Caco-2 (cell line): ENCODE measurements around the gene ISLR. TPM values are rescaled to one million over a fixed set of nuclear protein-coding genes. Genes with fewer than 3 reads are reported as not detected.

ENCODE experiments used
- BruUV-seq: library from RNA; stranded (reverse); fragments of 400-500 nt; replicated peaks from 2 replicates; lab custom pipeline; 2021; lab: Mats Ljungman, UMichigan
- CTCF ChIA-PET: fragments of 300-600 bp; sonication (Branson Sonifier 250); formaldehyde crosslinking; loops from one replicate; lab custom pipeline; 2022; ENCODE audit warnings: antibody characterized with exemption; lab: Charles Lee
- POLR2A ChIA-PET: fragments of 300-600 bp; sonication (Branson Sonifier 250); formaldehyde crosslinking; loops from one replicate; lab custom pipeline; 2022; ENCODE audit warnings: antibody characterized with exemption; lab: Charles Lee
- DNase-seq, 2 experiments: peaks; one replicate each; pipeline versions ENCODE4 v3.0.0 to v3.0.0-alpha.2; 2020 to 2022
- H3K27me3 ChIP-seq: replicated peaks from 2 replicates; pipeline ENCODE4 v1.6.0; 2011; ENCODE audit warnings: low read length; ENCODE audit not compliant: control insufficient read depth, insufficient read depth
- H3K36me3 ChIP-seq: 2 replicates; pipeline ENCODE4 v1.5.1; 2011; ENCODE audit warnings: low read length; ENCODE audit not compliant: control insufficient read depth, insufficient read depth
- H3K4me1 ChIP-seq: fragments of 250-450 bp; sonication (Bioruptor Pico); 2 replicates; pipeline ENCODE4 v1.5.1; 2020; ENCODE audit warnings: mild to moderate bottlenecking
- H3K4me3 ChIP-seq: 2 replicates; pipeline ENCODE4 v1.5.1; 2011; ENCODE audit warnings: low read depth, mild to moderate bottlenecking, control low read depth, low read length
- H3K9me3 ChIP-seq: fragments of 250-450 bp; sonication (Bioruptor Pico); 2 replicates; pipeline ENCODE4 v1.5.1; 2020; ENCODE audit warnings: mild to moderate bottlenecking, moderate library complexity
- H3K27ac Mint-ChIP-seq: one replicate; pipeline ENCODE4 v1.8.0; 2022; ENCODE audit warnings: mixed read lengths; ENCODE audit not compliant: unreplicated experiment
- H3K27me3 Mint-ChIP-seq: one replicate; pipeline ENCODE4 v1.8.0; 2022; ENCODE audit warnings: mixed read lengths; ENCODE audit not compliant: insufficient read depth, unreplicated experiment
- H3K36me3 Mint-ChIP-seq: one replicate; pipeline ENCODE4 v1.8.0; 2022; ENCODE audit warnings: mild to moderate bottlenecking, mixed read lengths; ENCODE audit not compliant: insufficient read depth, unreplicated experiment
- H3K4me1 Mint-ChIP-seq: one replicate; pipeline ENCODE4 v1.8.0; 2022; ENCODE audit warnings: low read depth, mixed read lengths; ENCODE audit not compliant: unreplicated experiment
- H3K4me3 Mint-ChIP-seq: one replicate; pipeline ENCODE4 v1.8.0; 2022; ENCODE audit warnings: mild to moderate bottlenecking, moderate library complexity, mixed read lengths; ENCODE audit not compliant: unreplicated experiment
- H3K9me3 Mint-ChIP-seq: one replicate; pipeline ENCODE4 v1.8.0; 2022; ENCODE audit warnings: mixed read lengths; ENCODE audit not compliant: unreplicated experiment
- CTCF ChIP-seq, 2 experiments: fragments of 200-600 bp in 1 of 2; IDR thresholded peaks; 1 replicate in 1 of 2; 2 replicates in 1 of 2; pipeline versions ENCODE4 v1.5.1 to v1.8.0; 2011 to 2022; ENCODE audit warnings: antibody characterized with exemption in 1 of 2, control low read depth in 1 of 2, inconsistent platforms in 1 of 2, low read depth in 1 of 2, low read length in 1 of 2, mild to moderate bottlenecking in 1 of 2, moderate library complexity in 1 of 2; ENCODE audit not compliant: insufficient read depth in 1 of 2, severe bottlenecking in 1 of 2, unreplicated experiment in 1 of 2
- intact Hi-C: fragments of 100-400 bp; cut with micrococcal nuclease; formaldehyde crosslinking; loops from one replicate; pipeline ENCODE4 v1.10.0; 2022; ENCODE audit not compliant: unreplicated experiment
- total RNA-seq: library from RNA; stranded (reverse); gene quantifications from 2 replicates; pipeline ENCODE4 v1.2.3, GENCODE V29; 2022

Gene ISLR
- total RNA-seq, 1 experiment from 2014 or later, result not detected

DNA sequence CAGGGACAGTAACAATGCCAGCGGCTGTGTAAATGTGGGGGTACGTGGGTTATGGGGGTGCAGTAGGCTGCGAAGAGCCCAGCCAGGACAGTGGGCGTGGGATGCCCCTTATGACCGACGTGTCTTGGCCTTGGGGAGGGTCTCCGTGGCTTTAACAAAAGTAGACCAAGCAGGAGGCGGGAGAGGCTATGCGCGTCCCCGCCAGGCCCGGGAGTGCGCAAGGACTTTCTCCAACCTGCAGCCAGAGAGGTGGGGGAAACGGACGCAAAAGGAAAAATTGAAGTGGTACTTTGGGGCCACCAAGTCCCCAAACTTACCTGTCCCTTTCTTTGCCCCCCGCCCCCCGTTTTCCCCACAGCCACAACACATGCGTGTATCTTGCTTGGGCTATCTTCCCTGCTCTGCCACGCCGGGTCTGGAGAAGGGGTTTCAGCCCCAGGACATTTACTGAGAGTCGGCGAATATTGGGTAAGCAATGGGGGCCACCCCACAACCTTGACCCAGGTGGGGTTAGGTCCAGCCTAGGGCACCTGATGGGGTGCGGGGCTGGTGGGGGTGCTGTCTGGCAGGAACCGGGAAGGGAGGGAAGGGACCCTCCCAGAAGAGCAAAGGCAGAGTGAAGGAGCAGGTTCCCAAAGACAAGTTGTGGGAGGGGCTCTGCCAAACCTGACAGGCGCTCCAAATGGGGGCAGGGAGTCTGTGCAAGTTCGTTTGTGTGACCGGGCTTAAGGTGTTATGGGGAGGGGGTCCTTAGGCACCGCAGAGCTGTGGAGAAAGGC is 42.5 kb upstream of the ISLR start:
- ChIA-PET POLR2A (no interaction called here), CTCF (no interaction called here)
- no peak for TF ChIP-seq CTCF (IDR thresholded peaks at IDR 0.05; ENCODE audit: insufficient read depth in 1 of 2, low read depth in 1 of 2, low read length in 1 of 2, severe bottlenecking in 1 of 2, unreplicated experiment in 1 of 2)
- H3K27me3 Mint-ChIP-seq, result peaks cover 44% of the 10 kb centered on the region
- no peak for DNase-seq
- Histone ChIP-seq H3K9me3 (no peaks in the 10 kb centered on the region), H3K27me3 (peaks cover 4% of the 10 kb centered on the region), H3K4me1 (no peaks in the 10 kb centered on the region), H3K4me3 (no peak overlapping the region), H3K36me3 (no peaks in the 10 kb centered on the region)
- no peak overlapping the region for H3K27ac Mint-ChIP-seq
- BruUV-seq, result no TSS peak
- no peaks in the 10 kb centered on the region for H3K36me3 Mint-ChIP-seq
- no peaks in the 10 kb centered on the region for H3K4me1 Mint-ChIP-seq
- H3K9me3 Mint-ChIP-seq, result no peaks in the 10 kb centered on the region
- H3K4me3 Mint-ChIP-seq, result no peak overlapping the region
- intact Hi-C loops, result no loop called here

DNA sequence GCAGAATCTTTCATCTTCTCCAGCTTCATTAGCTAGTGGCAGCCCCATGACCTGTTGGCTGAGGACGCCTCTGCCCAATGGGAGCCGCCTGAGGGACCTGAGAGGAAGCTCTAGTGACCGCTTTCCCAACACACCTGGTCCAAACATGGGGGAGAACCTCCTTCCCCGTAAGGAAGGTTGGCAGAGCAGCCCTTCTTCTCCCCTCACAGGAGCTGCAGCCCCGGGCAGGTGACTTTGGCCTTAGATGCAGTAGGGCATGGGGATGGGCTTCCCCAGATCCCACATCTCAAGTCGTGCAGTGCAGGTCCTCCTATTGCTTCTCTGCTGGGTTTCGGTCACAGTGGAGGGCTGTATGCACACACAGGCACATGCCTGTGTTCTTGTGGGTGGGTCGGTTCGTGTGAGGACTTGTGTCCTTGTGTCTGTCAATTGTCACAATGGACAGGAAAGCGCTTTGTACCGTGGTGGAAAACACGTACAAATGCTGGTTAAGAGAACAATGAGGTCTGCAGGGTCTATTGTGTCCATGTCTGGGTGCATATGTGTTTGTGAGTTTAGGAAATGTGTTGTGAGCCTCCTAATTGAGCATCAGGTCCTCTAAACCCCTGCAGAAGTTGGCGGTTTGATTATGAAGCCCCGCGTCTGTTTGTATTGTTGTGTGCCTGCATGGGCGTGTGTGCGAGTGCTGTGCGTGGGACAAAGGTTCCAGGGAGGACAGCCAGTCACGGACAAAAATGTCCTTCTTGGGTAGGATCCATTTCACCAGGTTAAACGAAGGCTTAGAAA is 41.7 kb upstream of the ISLR start:
- ChIA-PET POLR2A (no interaction called here), CTCF (no interaction called here)
- Histone ChIP-seq H3K9me3 (no peaks in the 10 kb centered on the region), H3K36me3 (no peaks in the 10 kb centered on the region), H3K27me3 (peaks cover 4% of the 10 kb centered on the region), H3K4me1 (no peaks in the 10 kb centered on the region), H3K4me3 (no peak overlapping the region)
- Mint-ChIP-seq H3K27me3 (peaks cover 44% of the 10 kb centered on the region), H3K4me3 (no peak overlapping the region), H3K9me3 (no peaks in the 10 kb centered on the region), H3K27ac (no peak overlapping the region), H3K36me3 (no peaks in the 10 kb centered on the region), H3K4me1 (no peaks in the 10 kb centered on the region)
- BruUV-seq, result no TSS peak
- no peak for TF ChIP-seq CTCF (IDR thresholded peaks at IDR 0.05; ENCODE audit: insufficient read depth in 1 of 2, low read depth in 1 of 2, low read length in 1 of 2, severe bottlenecking in 1 of 2, unreplicated experiment in 1 of 2)
- DNase-seq, result no peak
- intact Hi-C loops, result no loop called here

- no peak overlapping the region for H3K27ac Mint-ChIP-seq
- H3K9me3 ChIP-seq, result no peaks in the 10 kb centered on the region
- TF ChIP-seq CTCF (IDR thresholded peaks at IDR 0.05; ENCODE audit: insufficient read depth in 1 of 2, low read depth in 1 of 2, low read length in 1 of 2, severe bottlenecking in 1 of 2, unreplicated experiment in 1 of 2), result no peak
- DNase-seq, result no peak
- BruUV-seq, result no TSS peak
- H3K4me1 ChIP-seq, result no peaks in the 10 kb centered on the region
- H3K9me3 Mint-ChIP-seq, result no peaks in the 10 kb centered on the region
- ChIA-PET POLR2A (no interaction called here), CTCF (no interaction called here)
- intact Hi-C loops, result no loop called here
- no peaks in the 10 kb centered on the region for H3K36me3 Mint-ChIP-seq
- H3K4me3 Mint-ChIP-seq, result no peak overlapping the region
- H3K4me1 Mint-ChIP-seq, result no peaks in the 10 kb centered on the region
- peaks cover 6% of the 10 kb centered on the region for H3K27me3 ChIP-seq
- peaks cover 47% of the 10 kb centered on the region for H3K27me3 Mint-ChIP-seq
- H3K36me3 ChIP-seq, result no peaks in the 10 kb centered on the region
- H3K4me3 ChIP-seq, result no peak overlapping the region
Observed at GRCh38 chr15:74132681-74133651, 40.5 kb upstream of the ISLR start.
